Bronchial epithelial cell (primary cell): ENCODE results near the gene EXOC6. TPM values are rescaled to one million over a fixed set of nuclear protein-coding genes. Genes with fewer than 3 reads are reported as not detected.
A peak's percentile ranks its signal among the peaks of the same experiment; 100 is the strongest.

Experiments
- DNase-seq: peaks from one replicate; pipeline ENCODE4 v3.0.0-alpha.2; 2010; ENCODE audit warnings: low read depth
- FAIRE-seq: peaks from 2 replicates; lab custom pipeline; 2011; peaks lifted over from hg19 to GRCh38; lab: Jason Lieb, UNC
- H3K27me3 ChIP-seq: 2 replicates; pipeline ENCODE4 v1.5.1; 2011; ENCODE audit warnings: low read length; ENCODE audit not compliant: control insufficient read depth, insufficient read depth
- H3K36me3 ChIP-seq: 2 replicates; pipeline ENCODE4 v1.5.1; 2011; ENCODE audit warnings: low read length; ENCODE audit not compliant: control insufficient read depth, insufficient read depth
- H3K4me3 ChIP-seq: 2 replicates; pipeline ENCODE4 v1.5.1; 2011; ENCODE audit warnings: mild to moderate bottlenecking, low read depth, low read length, control low read depth
- total RNA-seq: library from RNA; depleted of rRNA; stranded (reverse); fragments of >200 nt; gene quantifications from 2 replicates; pipeline ENCODE4 v1.2.1, GENCODE V29; 2014
- TF ChIP-seq, protein P1 (sequence below): IDR thresholded peaks from 2 replicates; pipeline ENCODE4 v1.5.1; 2011; ENCODE audit warnings: mild to moderate bottlenecking, moderate library complexity, low read length, control low read depth, inconsistent platforms; ENCODE audit not compliant: insufficient read depth, severe bottlenecking

The EXOC6 gene
- total RNA-seq, 1 donor from 2014 or later = 12.4 TPM

DNA sequence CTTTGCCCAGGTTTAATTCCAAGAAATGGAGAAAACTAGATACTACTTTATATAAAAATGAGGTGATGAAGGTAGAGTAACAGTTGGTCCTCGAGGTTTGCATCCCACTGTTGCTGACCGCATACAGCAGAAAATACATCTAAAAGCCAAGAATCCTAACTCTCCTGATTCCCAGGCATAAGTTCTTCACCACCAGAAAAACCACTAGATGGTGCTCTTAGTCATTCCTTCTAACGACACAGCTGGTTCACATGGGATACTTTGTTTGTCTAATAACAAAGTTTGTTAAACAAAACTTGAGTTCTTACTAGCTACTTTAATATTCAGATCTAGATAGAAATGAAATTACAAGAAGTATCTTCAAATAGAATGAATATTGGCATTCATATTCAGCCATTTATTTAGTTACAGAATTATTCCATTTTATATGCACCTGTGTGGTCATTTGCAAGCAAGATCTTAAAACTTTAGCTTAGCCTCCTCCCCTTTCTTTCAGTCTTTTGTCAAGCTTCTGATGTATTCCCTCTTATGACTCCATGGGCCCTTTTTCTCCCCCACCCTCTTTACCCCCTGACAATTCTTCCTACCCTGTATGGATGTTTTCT is 158.2 kb downstream of the EXOC6 start:
- FAIRE-seq (no peak), DNase-seq (peak; percentile 57)
- no peaks in the 10 kb centered on the region for H3K36me3 ChIP-seq
- H3K4me3 ChIP-seq = no peak overlapping the region
- TF ChIP-seq, protein P1, sequence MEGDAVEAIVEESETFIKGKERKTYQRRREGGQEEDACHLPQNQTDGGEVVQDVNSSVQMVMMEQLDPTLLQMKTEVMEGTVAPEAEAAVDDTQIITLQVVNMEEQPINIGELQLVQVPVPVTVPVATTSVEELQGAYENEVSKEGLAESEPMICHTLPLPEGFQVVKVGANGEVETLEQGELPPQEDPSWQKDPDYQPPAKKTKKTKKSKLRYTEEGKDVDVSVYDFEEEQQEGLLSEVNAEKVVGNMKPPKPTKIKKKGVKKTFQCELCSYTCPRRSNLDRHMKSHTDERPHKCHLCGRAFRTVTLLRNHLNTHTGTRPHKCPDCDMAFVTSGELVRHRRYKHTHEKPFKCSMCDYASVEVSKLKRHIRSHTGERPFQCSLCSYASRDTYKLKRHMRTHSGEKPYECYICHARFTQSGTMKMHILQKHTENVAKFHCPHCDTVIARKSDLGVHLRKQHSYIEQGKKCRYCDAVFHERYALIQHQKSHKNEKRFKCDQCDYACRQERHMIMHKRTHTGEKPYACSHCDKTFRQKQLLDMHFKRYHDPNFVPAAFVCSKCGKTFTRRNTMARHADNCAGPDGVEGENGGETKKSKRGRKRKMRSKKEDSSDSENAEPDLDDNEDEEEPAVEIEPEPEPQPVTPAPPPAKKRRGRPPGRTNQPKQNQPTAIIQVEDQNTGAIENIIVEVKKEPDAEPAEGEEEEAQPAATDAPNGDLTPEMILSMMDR = peak; percentile 56
- H3K27me3 ChIP-seq = no peaks in the 10 kb centered on the region

DNA sequence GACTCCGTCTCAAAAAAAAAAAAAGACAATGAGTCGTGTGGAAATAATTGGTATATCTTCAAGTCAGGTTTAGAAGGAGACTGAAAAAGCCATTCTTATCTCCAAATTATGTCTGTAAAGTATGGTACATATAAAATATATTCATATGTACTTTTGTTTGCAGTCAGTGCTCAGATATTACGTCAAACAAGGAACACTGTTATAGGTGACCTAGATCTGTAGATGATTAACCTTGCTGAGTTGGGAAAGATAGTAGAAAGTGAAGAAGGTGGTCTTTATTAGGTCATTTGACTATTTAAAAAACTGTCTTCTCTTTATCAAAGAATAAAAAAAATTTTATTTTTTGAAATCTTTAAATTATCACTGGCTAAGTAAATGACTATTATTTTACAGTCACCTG is 167.4 kb downstream of the EXOC6 start:
- TF ChIP-seq, protein P1 = no peak
- no peak for FAIRE-seq
- no peak for DNase-seq
- no peaks in the 10 kb centered on the region for H3K36me3 ChIP-seq
- no peaks in the 10 kb centered on the region for H3K27me3 ChIP-seq
- no peak overlapping the region for H3K4me3 ChIP-seq

DNA sequence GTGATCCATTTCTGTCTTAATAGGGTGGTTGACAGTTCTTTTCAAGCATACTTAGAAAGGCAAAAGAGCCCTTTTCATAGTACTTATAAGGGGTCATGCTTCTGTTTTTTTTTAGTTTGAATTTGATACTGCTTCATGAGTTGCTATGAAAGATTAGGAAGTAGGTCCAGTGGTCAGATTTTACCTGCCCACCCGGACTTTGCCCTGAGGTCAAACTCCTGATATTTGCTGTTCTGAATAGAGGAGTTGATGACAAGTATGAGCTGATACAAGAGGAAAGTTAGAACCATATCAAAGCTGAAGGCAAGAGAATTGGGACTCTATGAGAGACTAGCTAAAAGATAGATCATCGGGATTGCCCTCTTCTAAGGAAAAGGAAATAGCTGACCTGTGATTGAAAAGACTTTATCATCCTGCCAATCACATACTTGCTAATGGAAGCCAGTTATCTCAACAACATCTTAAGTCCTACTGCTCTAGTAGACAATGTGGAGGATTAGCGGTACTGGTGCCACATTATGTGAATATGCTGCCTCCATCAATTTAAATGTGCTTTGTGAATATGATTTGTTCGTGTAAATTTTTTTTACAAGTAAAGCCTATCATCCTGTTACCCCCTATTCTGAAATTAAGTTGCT is 174.8 kb downstream of the EXOC6 start:
- Histone ChIP-seq H3K4me3 (no peak overlapping the region), H3K36me3 (no peaks in the 10 kb centered on the region), H3K27me3 (no peaks in the 10 kb centered on the region)
- FAIRE-seq (no peak), DNase-seq (no peak)
- TF ChIP-seq, protein P1 = no peak

- Histone ChIP-seq H3K36me3 (no peaks in the 10 kb centered on the region), H3K4me3 (no peak overlapping the region), H3K27me3 (no peaks in the 10 kb centered on the region)
- TF ChIP-seq, protein P1 = no peak
- DNase-seq = peak; percentile 44
- FAIRE-seq = no peak
Measured at GRCh38 chr10:93026072-93026471, 177.8 kb downstream of the EXOC6 start.

DNA sequence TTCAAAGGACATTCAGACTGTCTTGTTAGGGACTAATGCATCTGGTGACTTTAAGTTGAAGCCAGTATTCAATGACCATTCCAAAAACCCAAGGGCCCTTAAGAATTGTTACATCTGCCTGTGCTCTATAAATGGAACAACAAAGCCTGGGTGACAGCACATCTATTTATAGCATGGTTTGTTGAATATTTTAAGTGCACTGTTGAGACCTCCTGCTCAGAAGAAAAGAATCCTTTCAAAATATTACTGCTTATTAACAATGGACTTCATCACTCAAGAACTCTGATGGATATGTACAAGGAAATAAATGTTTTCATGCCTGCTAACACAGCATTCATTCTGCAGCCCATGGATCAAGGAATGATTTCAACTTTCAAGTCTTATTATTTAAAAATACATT is 179.2 kb downstream of the EXOC6 start:
- TF ChIP-seq, protein P1 = no peak
- H3K36me3 ChIP-seq = no peaks in the 10 kb centered on the region
- no peaks in the 10 kb centered on the region for H3K27me3 ChIP-seq
- no peak overlapping the region for H3K4me3 ChIP-seq
- DNase-seq (no peak), FAIRE-seq (no peak)

- Histone ChIP-seq H3K4me3 (no peak overlapping the region), H3K27me3 (no peaks in the 10 kb centered on the region), H3K36me3 (no peaks in the 10 kb centered on the region)
- DNase-seq (peak; percentile 64), FAIRE-seq (no peak)
- TF ChIP-seq, protein P1 = no peak
Measured at GRCh38 chr10:93028883-93029282, 180.6 kb downstream of the EXOC6 start.
